Ishikawa (cell line): ENCODE measurements around the gene C9.

ENCODE experiments used
- CEBPB ChIP-seq: IDR thresholded peaks from 2 replicates; pipeline ENCODE4 v1.6.1; 2012
- CREB1 ChIP-seq: IDR thresholded peaks from 2 replicates; pipeline ENCODE4 v1.6.1; 2012; ENCODE audit warnings: low read depth
- EGR1 ChIP-seq: IDR thresholded peaks from 2 replicates; pipeline ENCODE4 v1.6.1; 2012
- EP300 ChIP-seq: IDR thresholded peaks from 2 replicates; pipeline ENCODE4 v1.6.1; 2012; ENCODE audit warnings: borderline replicate concordance
- FOXM1 ChIP-seq: IDR thresholded peaks from 2 replicates; pipeline ENCODE4 v1.6.1; 2012; ENCODE audit warnings: low read depth, borderline replicate concordance
- MAX ChIP-seq: IDR thresholded peaks from 2 replicates; pipeline ENCODE4 v1.6.1; 2012
- NFIC ChIP-seq: IDR thresholded peaks from 2 replicates; pipeline ENCODE4 v1.6.1; 2012
- RAD21 ChIP-seq: IDR thresholded peaks from 2 replicates; pipeline ENCODE4 v1.6.1; 2012; ENCODE audit warnings: low read depth
- REST ChIP-seq: IDR thresholded peaks from 2 replicates; pipeline ENCODE4 v1.6.1; 2012; ENCODE audit warnings: low read depth, mild to moderate bottlenecking
- TAF1 ChIP-seq: IDR thresholded peaks from 2 replicates; pipeline ENCODE4 v1.6.1; 2012; ENCODE audit warnings: low read depth, mild to moderate bottlenecking
- TCF12 ChIP-seq: IDR thresholded peaks from 2 replicates; pipeline ENCODE4 v1.6.1; 2012; ENCODE audit warnings: low read depth
- TEAD4 ChIP-seq: IDR thresholded peaks from 2 replicates; pipeline ENCODE4 v1.6.1; 2012
- USF1 ChIP-seq: IDR thresholded peaks from 2 replicates; pipeline ENCODE4 v1.6.1; 2012
- YY1 ChIP-seq: IDR thresholded peaks from 2 replicates; pipeline ENCODE4 v1.6.1; 2012; ENCODE audit warnings: low read depth
- ZBTB7A ChIP-seq: IDR thresholded peaks from 2 replicates; pipeline ENCODE4 v1.6.1; 2012; ENCODE audit warnings: low read depth

Gene C9

GRCh38 chr5:39364367-39364766 is at the start of gene C9:
TSS of gene C9 (minus strand) at chr5:39364495. CDS start at chr5:39364464, 31 bp downstream.
- TF ChIP-seq USF1 (no peak), TAF1 (no peak), REST (no peak), TCF12 (no peak), YY1 (no peak), EGR1 (no peak), NFIC (no peak), EP300 (no peak)

- TF ChIP-seq EGR1 (no peak), TAF1 (no peak), REST (no peak), MAX (no peak), NFIC (no peak), YY1 (no peak), RAD21 (no peak), ZBTB7A (no peak), TEAD4 (no peak), FOXM1 (no peak), USF1 (no peak), CEBPB (no peak), CREB1 (no peak), EP300 (no peak), TCF12 (no peak)
These were observed 49.5 kb upstream of the C9 start for GRCh38 chr5:39413771-39414170.

GRCh38 chr5:39412721-39413394 is 48.6 kb upstream of the C9 start:
- TF ChIP-seq ZBTB7A (no peak), CEBPB (no peak), TAF1 (no peak), FOXM1 (no peak), YY1 (no peak), EGR1 (no peak), TEAD4 (no peak), CREB1 (no peak), NFIC (no peak), EP300 (no peak), USF1 (no peak), RAD21 (no peak), MAX (no peak), TCF12 (no peak), REST (no peak)

- TF ChIP-seq TCF12, result no peak
- no peak for TF ChIP-seq ZBTB7A
- TF ChIP-seq USF1, result no peak
- no peak for TF ChIP-seq TEAD4
- no peak for TF ChIP-seq CREB1
- no peak for TF ChIP-seq NFIC
- no peak for TF ChIP-seq CEBPB
- no peak for TF ChIP-seq EGR1
- TF ChIP-seq TAF1, result no peak
- TF ChIP-seq EP300, result no peak
- no peak for TF ChIP-seq YY1
- no peak for TF ChIP-seq REST
- no peak for TF ChIP-seq MAX
- TF ChIP-seq FOXM1, result no peak
These were observed 47.7 kb upstream of the C9 start for GRCh38 chr5:39411985-39412384.
